Measurements from ENCODE around the gene TMEM132C.

GRCh38 chr12:128734371-128734770 lies 467.4 kb downstream of the TMEM132C start:
- TF ChIP-seq POLR2A (IDR thresholded peaks at IDR 0.05; ENCODE audit: low read depth, low read length), result no peak
- no peak for TF ChIP-seq POLR2AphosphoS5 (IDR thresholded peaks at IDR 0.05; ENCODE audit: low read depth, low read length)
- no peak for TF ChIP-seq POU2F2 (IDR thresholded peaks at IDR 0.05; ENCODE audit: low read depth, low read length)
- TF ChIP-seq TAF1 (IDR thresholded peaks at IDR 0.05; ENCODE audit: low read depth, low read length), result no peak
- no peak for TF ChIP-seq SPI1 (IDR thresholded peaks at IDR 0.05; ENCODE audit: low read depth, low read length)
- TF ChIP-seq PAX5 (IDR thresholded peaks at IDR 0.05; ENCODE audit: insufficient read depth, low read length, severe bottlenecking), result no peak
